ENCODE data around the gene GALNT2. TPM values are rescaled to one million over a fixed set of nuclear protein-coding genes. Genes with fewer than 3 reads are reported as not detected.

The GALNT2 gene
- total and polyA plus RNA-seq, 9 of the 15 experiments (the other 6 are each of a cell fraction or from before 2014, with no cell fraction given): 1.6 to 106 (median 51.9) TPM

GRCh38 chr1:230199554-230199953, 132.5 kb downstream of the GALNT2 start (continued):
- no peak for TF ChIP-seq YY1 (IDR thresholded peaks at IDR 0.05; ENCODE audit: borderline replicate concordance in 1 of 3, control insufficient read depth in 1 of 3, extremely low read depth in 1 of 3, insufficient read depth in 3 of 3, insufficient read length in 1 of 3, insufficient replicate concordance in 2 of 3, low read depth in 1 of 3, low read length in 2 of 3)
- no peak for TF ChIP-seq HOMEZ (CRISPR knock-in tag; IDR thresholded peaks at IDR 0.05)
- no peak for TF ChIP-seq ZNF3 (CRISPR knock-in tag; IDR thresholded peaks at IDR 0.05)
- TF ChIP-seq ZNF274 (IDR thresholded peaks at IDR 0.05; ENCODE audit: borderline replicate concordance, low read depth, low read length): no peak
- no peak for TF ChIP-seq CHD4 (IDR thresholded peaks at IDR 0.05; ENCODE audit: insufficient read depth, insufficient replicate concordance, low read depth, low read length, poor library complexity, severe bottlenecking)
- TF ChIP-seq PREB (CRISPR knock-in tag; IDR thresholded peaks at IDR 0.05): no peak
- TF ChIP-seq CTCFL (IDR thresholded peaks at IDR 0.05; ENCODE audit: borderline replicate concordance, insufficient read depth, low read depth, low read length, poor library complexity, severe bottlenecking): no peak
- no peak for TF ChIP-seq SMARCB1 (IDR thresholded peaks at IDR 0.05; ENCODE audit: insufficient read length, low read depth)
- no peak for TF ChIP-seq LARP7 (IDR thresholded peaks at IDR 0.05)
- no peak for TF ChIP-seq CHAMP1 (IDR thresholded peaks at IDR 0.05)
- no peak for TF ChIP-seq ZNF395 (CRISPR knock-in tag; IDR thresholded peaks at IDR 0.05)
- TF ChIP-seq ZBTB8A (IDR thresholded peaks at IDR 0.05; ENCODE audit: partially characterized antibody): no peak
- TF ChIP-seq NCOA4 (IDR thresholded peaks at IDR 0.05; ENCODE audit: partially characterized antibody): no peak
- TF ChIP-seq ZNF449 (CRISPR knock-in tag; IDR thresholded peaks at IDR 0.05): no peak

Data from K562 (cell line).